ENCODE measurements around the gene HAPLN2. TPM values are rescaled to one million over a fixed set of nuclear protein-coding genes. Genes with fewer than 3 reads are reported as not detected.

Gene HAPLN2
- total RNA-seq, 1 experiment from 2014 or later: 0.73 TPM

GRCh38 chr1:156654700-156655099, 35.5 kb downstream of the HAPLN2 start:
- Histone ChIP-seq H3K27me3 (ENCODE audit: control insufficient read depth, insufficient read depth, low read length) (peaks cover 67% of the 10 kb centered on the region), H3K4me3 (ENCODE audit: insufficient read depth, low read depth, low read length) (no peak overlapping the region), H3K36me3 (replicated peaks; ENCODE audit: control insufficient read depth, insufficient read depth, low read length) (no peaks in the 10 kb centered on the region)
- peak; percentile 57 for DNase-seq

- DNase-seq: no peak
- Histone ChIP-seq H3K27me3 (ENCODE audit: control insufficient read depth, insufficient read depth, low read length) (peaks cover 62% of the 10 kb centered on the region), H3K36me3 (replicated peaks; ENCODE audit: control insufficient read depth, insufficient read depth, low read length) (no peaks in the 10 kb centered on the region), H3K4me3 (ENCODE audit: insufficient read depth, low read depth, low read length) (no peak overlapping the region)
Observed at GRCh38 chr1:156655151-156655903, 36.1 kb downstream of the HAPLN2 start.

- H3K27me3 ChIP-seq (ENCODE audit: control insufficient read depth, insufficient read depth, low read length): peaks cover 61% of the 10 kb centered on the region
- DNase-seq: peak; percentile 63
- no peak overlapping the region for H3K4me3 ChIP-seq (ENCODE audit: insufficient read depth, low read depth, low read length)
- no peaks in the 10 kb centered on the region for H3K36me3 ChIP-seq (replicated peaks; ENCODE audit: control insufficient read depth, insufficient read depth, low read length)
Observed at GRCh38 chr1:156655904-156656516, 36.8 kb downstream of the HAPLN2 start.

- H3K4me3 ChIP-seq (ENCODE audit: insufficient read depth, low read depth, low read length): peak overlapping the region; percentile 41
- H3K27me3 ChIP-seq (ENCODE audit: control insufficient read depth, insufficient read depth, low read length): peaks cover 53% of the 10 kb centered on the region
- DNase-seq: peak; percentile 95
- no peaks in the 10 kb centered on the region for H3K36me3 ChIP-seq (replicated peaks; ENCODE audit: control insufficient read depth, insufficient read depth, low read length)
Observed at GRCh38 chr1:156656806-156657740, 37.9 kb downstream of the HAPLN2 start.

GRCh38 chr1:156657741-156658319, 38.6 kb downstream of the HAPLN2 start:
- Histone ChIP-seq H3K36me3 (replicated peaks; ENCODE audit: control insufficient read depth, insufficient read depth, low read length) (no peaks in the 10 kb centered on the region), H3K27me3 (ENCODE audit: control insufficient read depth, insufficient read depth, low read length) (peaks cover 51% of the 10 kb centered on the region), H3K4me3 (ENCODE audit: insufficient read depth, low read depth, low read length) (peak overlapping the region; percentile 41; the same call in 1 of the 2 replicates)
- no peak for DNase-seq

GRCh38 chr1:156658496-156658895, 39.3 kb downstream of the HAPLN2 start:
- no peaks in the 10 kb centered on the region for H3K36me3 ChIP-seq (replicated peaks; ENCODE audit: control insufficient read depth, insufficient read depth, low read length)
- DNase-seq: no peak
- H3K27me3 ChIP-seq (ENCODE audit: control insufficient read depth, insufficient read depth, low read length): peaks cover 48% of the 10 kb centered on the region
- no peak overlapping the region for H3K4me3 ChIP-seq (ENCODE audit: insufficient read depth, low read depth, low read length)

- DNase-seq: peak; percentile 47
- Histone ChIP-seq H3K27me3 (ENCODE audit: control insufficient read depth, insufficient read depth, low read length) (peaks cover 43% of the 10 kb centered on the region), H3K4me3 (ENCODE audit: insufficient read depth, low read depth, low read length) (no peak overlapping the region), H3K36me3 (replicated peaks; ENCODE audit: control insufficient read depth, insufficient read depth, low read length) (no peaks in the 10 kb centered on the region)
Observed at GRCh38 chr1:156658945-156659574, 39.8 kb downstream of the HAPLN2 start.

- Histone ChIP-seq H3K27me3 (ENCODE audit: control insufficient read depth, insufficient read depth, low read length) (peaks cover 38% of the 10 kb centered on the region), H3K4me3 (ENCODE audit: insufficient read depth, low read depth, low read length) (no peak overlapping the region), H3K36me3 (replicated peaks; ENCODE audit: control insufficient read depth, insufficient read depth, low read length) (no peaks in the 10 kb centered on the region)
- no peak for DNase-seq
Observed at GRCh38 chr1:156659661-156659987, 40.4 kb downstream of the HAPLN2 start.

- DNase-seq: peak; percentile 100
- H3K4me3 ChIP-seq (ENCODE audit: insufficient read depth, low read depth, low read length): no peak overlapping the region
- H3K27me3 ChIP-seq (ENCODE audit: control insufficient read depth, insufficient read depth, low read length): peaks cover 32% of the 10 kb centered on the region
- no peaks in the 10 kb centered on the region for H3K36me3 ChIP-seq (replicated peaks; ENCODE audit: control insufficient read depth, insufficient read depth, low read length)
Observed at GRCh38 chr1:156659988-156660751, 41.0 kb downstream of the HAPLN2 start.

- Histone ChIP-seq H3K27me3 (ENCODE audit: control insufficient read depth, insufficient read depth, low read length) (peaks cover 27% of the 10 kb centered on the region), H3K4me3 (ENCODE audit: insufficient read depth, low read depth, low read length) (no peak overlapping the region), H3K36me3 (replicated peaks; ENCODE audit: control insufficient read depth, insufficient read depth, low read length) (no peaks in the 10 kb centered on the region)
- DNase-seq: peak; percentile 61
Observed at GRCh38 chr1:156660752-156661112, 41.5 kb downstream of the HAPLN2 start.

- peaks cover 12% of the 10 kb centered on the region for H3K27me3 ChIP-seq (ENCODE audit: control insufficient read depth, insufficient read depth, low read length)
- no peak for DNase-seq
- no peak overlapping the region for H3K4me3 ChIP-seq (ENCODE audit: insufficient read depth, low read depth, low read length)
- H3K36me3 ChIP-seq (replicated peaks; ENCODE audit: control insufficient read depth, insufficient read depth, low read length): no peaks in the 10 kb centered on the region
Observed at GRCh38 chr1:156662005-156662799, 43.0 kb downstream of the HAPLN2 start.

- Histone ChIP-seq H3K27me3 (ENCODE audit: control insufficient read depth, insufficient read depth, low read length) (peaks cover 9% of the 10 kb centered on the region), H3K36me3 (replicated peaks; ENCODE audit: control insufficient read depth, insufficient read depth, low read length) (no peaks in the 10 kb centered on the region)
Observed at GRCh38 chr1:156662800-156663055, 43.5 kb downstream of the HAPLN2 start.

GRCh38 chr1:156663178-156663577, 44.0 kb downstream of the HAPLN2 start:
- DNase-seq: peak; percentile 54
- Histone ChIP-seq H3K27me3 (ENCODE audit: control insufficient read depth, insufficient read depth, low read length) (peaks cover 4% of the 10 kb centered on the region; the same call in 1 of the 2 replicates), H3K4me3 (ENCODE audit: insufficient read depth, low read depth, low read length) (no peak overlapping the region), H3K36me3 (replicated peaks; ENCODE audit: control insufficient read depth, insufficient read depth, low read length) (no peaks in the 10 kb centered on the region)

More at GRCh38 chr1:156662800-156663055, 43.5 kb downstream of the HAPLN2 start:
- DNase-seq: no peak
- H3K4me3 ChIP-seq (ENCODE audit: insufficient read depth, low read depth, low read length): no peak overlapping the region

All from H7 (cell line).